ENCODE data around the gene MATN3. TPM values are rescaled to one million over a fixed set of nuclear protein-coding genes. Genes with fewer than 3 reads are reported as not detected.

MATN3 gene
- total RNA-seq, 1 donor from 2014 or later, result not detected

GRCh38 chr2:20030224-20030623 is 17.8 kb upstream of the MATN3 start:
- Mint-ChIP-seq H3K36me3 (ENCODE audit: low read depth) (peaks cover 46% of the 10 kb centered on the region), H3K27me3 (ENCODE audit: insufficient read depth) (no peaks in the 10 kb centered on the region), H3K4me3 (no peak overlapping the region), H3K9me3 (no peaks in the 10 kb centered on the region), H3K27ac (no peak overlapping the region), H3K4me1 (ENCODE audit: low read depth) (no peaks in the 10 kb centered on the region)
- intact Hi-C loops (cut with micrococcal nuclease), result no loop called here
- DNase-seq (ENCODE audit: low spot score), result no peak

- DNase-seq (ENCODE audit: low spot score), result no peak
- peaks cover 35% of the 10 kb centered on the region for H3K36me3 Mint-ChIP-seq (ENCODE audit: low read depth)
These were observed 15.4 kb upstream of the MATN3 start for GRCh38 chr2:20027705-20028434.

DNA sequence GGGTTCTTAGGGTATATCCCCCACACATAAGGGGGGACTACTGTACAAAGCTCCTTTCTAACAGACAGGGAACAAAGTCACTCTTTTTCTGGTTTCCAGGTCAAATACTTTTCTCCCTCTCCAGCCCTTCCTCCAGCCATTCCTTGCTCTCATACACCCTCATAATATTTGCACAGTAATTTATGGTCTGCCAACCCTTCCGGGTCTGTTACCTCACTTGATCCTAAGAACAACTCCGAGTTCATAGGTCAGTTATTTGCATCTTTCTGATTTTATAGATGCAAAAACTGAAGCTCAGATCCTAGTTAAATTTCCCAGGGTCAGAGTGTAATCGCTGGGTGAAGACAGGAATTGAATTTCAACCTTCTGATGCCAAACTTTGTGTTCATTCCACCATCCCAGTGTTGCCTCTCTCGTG is 14.8 kb upstream of the MATN3 start:
- Mint-ChIP-seq H3K27ac (no peak overlapping the region), H3K27me3 (ENCODE audit: insufficient read depth) (no peaks in the 10 kb centered on the region), H3K9me3 (peaks cover 5% of the 10 kb centered on the region), H3K4me1 (ENCODE audit: low read depth) (no peaks in the 10 kb centered on the region), H3K4me3 (no peak overlapping the region), H3K36me3 (ENCODE audit: low read depth) (peaks cover 31% of the 10 kb centered on the region)
- DNase-seq (ENCODE audit: low spot score), result no peak
- intact Hi-C loops (cut with micrococcal nuclease), result no loop called here

More at GRCh38 chr2:20027705-20028434, 15.4 kb upstream of the MATN3 start:
- H3K9me3 Mint-ChIP-seq, result peaks cover 2% of the 10 kb centered on the region
- H3K4me3 Mint-ChIP-seq, result no peak overlapping the region
- H3K27me3 Mint-ChIP-seq (ENCODE audit: insufficient read depth), result no peaks in the 10 kb centered on the region
- H3K4me1 Mint-ChIP-seq (ENCODE audit: low read depth), result no peaks in the 10 kb centered on the region
- no peak overlapping the region for H3K27ac Mint-ChIP-seq
- intact Hi-C loops (cut with micrococcal nuclease), result no loop called here

- intact Hi-C loops (cut with micrococcal nuclease), result no loop called here
- Mint-ChIP-seq H3K4me1 (ENCODE audit: low read depth) (no peaks in the 10 kb centered on the region), H3K9me3 (peaks cover 19% of the 10 kb centered on the region), H3K27me3 (ENCODE audit: insufficient read depth) (no peaks in the 10 kb centered on the region), H3K4me3 (no peak overlapping the region), H3K36me3 (ENCODE audit: low read depth) (peaks cover 22% of the 10 kb centered on the region), H3K27ac (no peak overlapping the region)
- no peak for DNase-seq (ENCODE audit: low spot score)
These were observed 12.8 kb upstream of the MATN3 start for GRCh38 chr2:20025065-20025786.

DNA sequence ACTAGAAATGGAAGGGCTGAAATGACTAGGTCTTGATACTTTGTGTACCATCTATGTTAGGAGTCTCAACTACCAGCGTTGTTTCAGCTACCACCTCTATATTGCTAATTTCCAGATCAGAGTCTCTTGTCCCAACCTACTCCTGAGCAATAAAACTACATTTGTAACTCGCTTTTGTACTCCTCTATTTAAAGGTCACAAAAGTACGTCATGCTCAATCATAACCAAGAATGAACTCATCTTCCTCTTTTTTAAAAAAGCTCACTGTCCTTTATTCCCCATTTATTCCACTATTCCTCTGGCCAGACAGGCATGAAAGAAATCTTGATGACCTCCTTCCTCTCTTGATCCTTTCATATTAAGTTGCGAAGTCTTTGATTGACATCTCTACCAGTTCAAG is 11.2 kb upstream of the MATN3 start:
- intact Hi-C loops (cut with micrococcal nuclease), result no loop called here
- no peak overlapping the region for H3K4me3 Mint-ChIP-seq
- peaks cover 13% of the 10 kb centered on the region for H3K36me3 Mint-ChIP-seq (ENCODE audit: low read depth)
- no peak for DNase-seq (ENCODE audit: low spot score)
- H3K27me3 Mint-ChIP-seq (ENCODE audit: insufficient read depth), result no peaks in the 10 kb centered on the region
- H3K4me1 Mint-ChIP-seq (ENCODE audit: low read depth), result no peaks in the 10 kb centered on the region
- H3K9me3 Mint-ChIP-seq, result peaks cover 25% of the 10 kb centered on the region
- H3K27ac Mint-ChIP-seq, result no peak overlapping the region

DNA sequence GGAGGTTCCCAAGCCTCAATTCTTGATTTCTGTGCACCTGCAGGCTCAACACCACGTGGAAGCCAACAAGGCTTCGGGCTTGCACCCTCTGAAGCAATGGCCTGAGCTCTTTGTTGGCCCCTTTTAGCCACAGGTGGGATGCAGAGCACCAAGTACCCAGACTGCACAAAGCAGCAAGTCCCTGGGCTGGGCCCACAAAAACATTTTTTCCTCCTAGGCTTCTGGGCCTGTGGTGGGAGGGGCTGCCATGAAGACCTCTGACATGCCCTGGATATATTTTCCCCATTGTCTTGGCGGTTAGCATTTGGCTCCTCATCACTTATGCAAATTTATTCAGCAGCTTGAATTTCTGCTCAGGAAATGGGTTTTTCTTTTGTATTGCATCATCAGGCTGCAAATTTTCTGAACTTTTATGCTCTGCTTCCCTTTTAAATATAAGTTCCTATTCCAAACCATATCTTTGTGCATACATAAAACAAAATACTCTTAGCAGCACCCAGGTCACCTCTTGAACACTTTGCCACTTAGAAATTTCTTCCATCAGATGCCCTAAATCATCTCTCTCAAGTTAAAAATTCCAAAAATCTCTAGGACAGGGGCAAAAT is 9.0 kb upstream of the MATN3 start:
- no peak for DNase-seq (ENCODE audit: low spot score)
- Mint-ChIP-seq H3K9me3 (peaks cover 25% of the 10 kb centered on the region), H3K27me3 (ENCODE audit: insufficient read depth) (peaks cover 4% of the 10 kb centered on the region), H3K4me1 (ENCODE audit: low read depth) (no peaks in the 10 kb centered on the region), H3K27ac (no peak overlapping the region), H3K4me3 (no peak overlapping the region), H3K36me3 (ENCODE audit: low read depth) (peaks cover 8% of the 10 kb centered on the region)
- intact Hi-C loops (cut with micrococcal nuclease), result no loop called here

GRCh38 chr2:20019747-20020146 is 7.3 kb upstream of the MATN3 start:
- H3K36me3 Mint-ChIP-seq (ENCODE audit: low read depth), result peaks cover 6% of the 10 kb centered on the region
- no peak overlapping the region for H3K4me3 Mint-ChIP-seq
- H3K4me1 Mint-ChIP-seq (ENCODE audit: low read depth), result no peaks in the 10 kb centered on the region
- no peak overlapping the region for H3K27ac Mint-ChIP-seq
- peaks cover 13% of the 10 kb centered on the region for H3K27me3 Mint-ChIP-seq (ENCODE audit: insufficient read depth)
- intact Hi-C loops (cut with micrococcal nuclease), result no loop called here
- peaks cover 25% of the 10 kb centered on the region for H3K9me3 Mint-ChIP-seq
- no peak for DNase-seq (ENCODE audit: low spot score)

DNA sequence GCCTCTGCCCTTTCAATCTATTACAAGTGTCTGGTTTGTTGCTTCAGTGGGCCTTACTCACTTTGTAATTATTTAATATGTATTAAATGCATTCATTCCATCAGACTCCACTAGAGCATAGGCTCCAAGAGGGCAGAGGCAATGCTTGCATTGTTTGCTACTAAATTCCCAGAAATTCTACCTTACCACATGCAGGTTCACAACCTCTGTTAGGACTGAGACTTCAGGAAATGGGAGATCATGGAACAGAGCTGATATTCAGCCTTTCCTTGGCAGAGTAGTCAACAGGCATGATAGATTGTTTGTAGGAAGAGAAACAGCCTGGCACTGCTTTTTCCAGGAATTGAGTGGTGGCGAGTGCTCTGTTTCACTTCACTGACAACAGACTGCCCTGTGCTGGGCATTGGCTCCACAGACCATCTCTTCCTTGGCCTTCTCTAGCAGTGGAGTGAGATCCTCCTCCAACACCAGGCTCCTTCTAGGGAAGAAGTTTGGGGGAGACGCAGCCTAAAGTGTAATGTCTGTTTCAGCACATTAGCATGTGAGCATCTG is 6.2 kb upstream of the MATN3 start:
- H3K4me3 Mint-ChIP-seq, result no peak overlapping the region
- peaks cover 23% of the 10 kb centered on the region for H3K27me3 Mint-ChIP-seq (ENCODE audit: insufficient read depth)
- peaks cover 25% of the 10 kb centered on the region for H3K9me3 Mint-ChIP-seq
- no peak overlapping the region for H3K27ac Mint-ChIP-seq
- no peaks in the 10 kb centered on the region for H3K4me1 Mint-ChIP-seq (ENCODE audit: low read depth)
- intact Hi-C loops (cut with micrococcal nuclease), result no loop called here
- H3K36me3 Mint-ChIP-seq (ENCODE audit: low read depth), result peaks cover 6% of the 10 kb centered on the region
- DNase-seq (ENCODE audit: low spot score), result no peak

DNA sequence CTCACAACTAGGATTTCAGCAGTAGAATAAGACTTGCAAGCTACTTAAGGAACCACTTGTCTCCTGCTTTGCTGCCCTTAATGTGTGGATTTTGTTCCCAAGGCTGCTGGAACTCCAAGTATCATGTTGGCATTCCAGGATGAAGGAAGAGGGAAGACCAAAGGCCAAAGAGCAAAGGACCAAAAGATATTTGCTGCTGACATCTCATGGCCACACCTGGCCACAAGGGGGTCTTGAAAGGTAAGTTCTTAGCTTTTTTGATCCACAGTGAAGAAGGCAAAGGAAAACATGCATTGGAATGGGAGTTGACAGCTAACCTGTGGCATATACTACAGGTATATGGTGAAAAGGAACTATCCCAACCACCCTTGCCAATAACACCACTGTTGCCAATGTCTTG is 3.9 kb upstream of the MATN3 start:
- Mint-ChIP-seq H3K9me3 (peaks cover 12% of the 10 kb centered on the region), H3K36me3 (ENCODE audit: low read depth) (no peaks in the 10 kb centered on the region), H3K4me3 (no peak overlapping the region), H3K27ac (no peak overlapping the region), H3K4me1 (ENCODE audit: low read depth) (no peaks in the 10 kb centered on the region), H3K27me3 (ENCODE audit: insufficient read depth) (peaks cover 39% of the 10 kb centered on the region)
- DNase-seq (ENCODE audit: low spot score), result no peak
- intact Hi-C loops (cut with micrococcal nuclease), result no loop called here

DNA sequence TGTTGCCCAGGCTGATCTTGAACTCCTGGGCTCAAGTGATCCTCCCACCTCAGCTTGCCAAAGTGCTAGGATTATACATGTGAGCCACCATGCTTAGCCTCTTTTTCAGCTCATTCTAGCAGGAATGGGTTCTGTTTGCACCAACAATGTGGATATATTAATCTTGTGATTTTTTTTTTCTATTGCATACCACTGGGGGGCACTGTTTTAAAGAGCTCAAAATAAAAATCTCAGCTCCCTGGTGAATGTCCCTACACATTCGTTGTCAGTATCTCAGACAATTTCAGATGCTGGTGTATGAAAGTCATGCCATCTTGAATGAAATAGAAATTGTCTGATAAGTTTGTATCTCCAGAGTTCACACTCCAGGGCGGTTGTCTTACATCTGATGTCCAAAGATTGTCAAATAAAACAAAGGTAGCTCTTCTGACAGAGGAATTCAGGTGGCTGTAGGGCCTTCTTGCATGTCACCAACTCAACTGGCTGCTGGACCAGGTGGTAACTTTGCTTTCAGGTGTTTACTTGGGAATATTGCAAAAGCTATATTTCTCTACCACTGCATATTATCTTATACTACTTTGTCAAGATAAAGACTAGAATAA is 3.1 kb upstream of the MATN3 start:
- DNase-seq (ENCODE audit: low spot score), result no peak
- Mint-ChIP-seq H3K27ac (no peak overlapping the region), H3K4me3 (no peak overlapping the region), H3K9me3 (peaks cover 9% of the 10 kb centered on the region), H3K27me3 (ENCODE audit: insufficient read depth) (peaks cover 47% of the 10 kb centered on the region), H3K36me3 (ENCODE audit: low read depth) (no peaks in the 10 kb centered on the region), H3K4me1 (ENCODE audit: low read depth) (no peaks in the 10 kb centered on the region)
- intact Hi-C loops (cut with micrococcal nuclease), result loop anchor here (1.0 to 2.0 kb wide), 4 partner anchors 25 to 83 kb away; partner anchors contain the start of genes LAPTM4A and WDR35

DNA sequence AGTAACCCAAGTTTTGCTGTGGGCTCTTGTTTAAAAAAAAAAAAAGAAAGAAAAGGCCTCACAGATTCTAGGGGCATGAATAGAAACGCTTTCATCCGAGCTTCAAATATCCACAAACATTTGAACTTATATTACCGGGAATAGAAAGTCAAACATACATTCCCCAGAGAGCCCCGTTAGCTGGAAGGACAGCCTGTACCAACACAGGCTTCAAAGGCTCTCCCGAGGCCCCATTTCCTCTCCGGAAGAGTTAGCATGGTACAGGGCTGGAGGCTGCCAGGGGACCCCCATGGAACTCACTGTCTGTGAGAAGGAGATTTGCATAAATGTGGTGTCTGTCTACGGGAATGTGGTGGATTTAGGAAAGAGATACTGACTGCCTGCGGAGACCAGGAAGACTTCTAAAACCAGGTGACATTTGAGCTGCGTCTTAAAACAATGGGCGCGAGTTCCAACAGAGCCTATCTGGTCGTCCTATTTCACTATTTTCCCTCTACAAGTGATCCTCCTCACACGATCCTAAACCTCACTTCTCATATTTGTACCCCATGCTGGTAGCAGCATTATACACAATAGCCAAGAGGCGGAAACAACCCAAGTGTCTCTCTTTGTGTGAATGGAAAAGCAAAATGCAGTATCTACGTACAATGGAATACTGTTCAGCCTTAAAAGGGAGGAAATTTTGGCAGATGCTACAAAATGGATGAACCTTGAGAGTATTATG is 820 bp upstream of the MATN3 start:
- Mint-ChIP-seq H3K4me1 (ENCODE audit: low read depth) (no peaks in the 10 kb centered on the region), H3K27me3 (ENCODE audit: insufficient read depth) (peaks cover 63% of the 10 kb centered on the region), H3K36me3 (ENCODE audit: low read depth) (no peaks in the 10 kb centered on the region), H3K4me3 (peak overlapping the region; percentile 52), H3K27ac (no peak overlapping the region), H3K9me3 (no peaks in the 10 kb centered on the region)
- intact Hi-C loops (cut with micrococcal nuclease), result no loop called here
- no peak for DNase-seq (ENCODE audit: low spot score)

DNA sequence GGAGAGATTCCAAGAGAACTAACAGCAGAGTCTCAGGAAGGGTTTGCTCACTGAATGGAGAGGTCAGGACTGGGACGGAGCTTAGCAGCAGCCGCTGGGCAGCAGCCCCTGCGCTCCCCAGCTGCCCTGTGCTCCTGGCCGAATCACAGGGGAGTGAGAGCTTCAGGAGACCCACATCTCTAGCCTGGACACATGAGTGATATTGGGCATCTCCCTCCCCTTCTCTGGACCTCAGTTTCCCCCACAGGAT is 511 bp downstream of the MATN3 start:
- peak overlapping the region; percentile 74 for H3K4me3 Mint-ChIP-seq
- no peaks in the 10 kb centered on the region for H3K36me3 Mint-ChIP-seq (ENCODE audit: low read depth)
- H3K4me1 Mint-ChIP-seq (ENCODE audit: low read depth), result no peaks in the 10 kb centered on the region
- intact Hi-C loops (cut with micrococcal nuclease), result no loop called here
- no peak for DNase-seq (ENCODE audit: low spot score)
- no peaks in the 10 kb centered on the region for H3K9me3 Mint-ChIP-seq
- peaks cover 68% of the 10 kb centered on the region for H3K27me3 Mint-ChIP-seq (ENCODE audit: insufficient read depth)
- no peak overlapping the region for H3K27ac Mint-ChIP-seq

Data from activated T-helper 1 cell treated with anti-CD3 and anti-CD28 coated beads, Interleukin-12 subunit alpha, Interleukin-12 subunit beta, Interleukin-2, Interleukin-4 antibody, amounts not matched to agents 30 ng/mL and 10 ng/mL and 1 ng/mL, durations not matched to agents 14 hours and 24 hours and 36 hours (primary cell).